HepG2 (cell line): ENCODE data around the gene TUBA4B. TPM values are rescaled to one million over a fixed set of nuclear protein-coding genes. Genes with fewer than 3 reads are reported as not detected.

Experiments
- ATF1 ChIP-seq: IDR thresholded peaks from 2 replicates; pipeline ENCODE4 v1.6.1; 2016; ENCODE audit warnings: mild to moderate bottlenecking, control low read depth
- BORCS8-MEF2B ChIP-seq: sonication (generic); formaldehyde crosslinking; IDR thresholded peaks from 2 replicates; pipeline ENCODE4 v1.8.0; 2022; ENCODE audit warnings: mild to moderate bottlenecking, missing genetic modification reagents
- CBX1 ChIP-seq: IDR thresholded peaks from one replicate; pipeline ENCODE4 v1.6.1; 2016; ENCODE audit warnings: antibody characterized with exemption, low read depth
- FOXM1 ChIP-seq: sonication (generic); formaldehyde crosslinking; IDR thresholded peaks from 2 replicates; pipeline ENCODE4 v1.5.0; 2020; ENCODE audit warnings: missing genetic modification reagents
- GATA4 ChIP-seq: sonication (generic); IDR thresholded peaks from 2 replicates; pipeline ENCODE4 v1.6.1; 2016; ENCODE audit warnings: antibody characterized with exemption, low read depth, borderline replicate concordance
- HDAC6 ChIP-seq: fragments of 200-600 bp; sonication (generic); IDR thresholded peaks from 2 replicates; pipeline ENCODE4 v1.7.0; 2017; ENCODE audit warnings: mild to moderate bottlenecking, antibody characterized with exemption, low read length, low read depth
- KDM4B ChIP-seq: sonication (generic); formaldehyde crosslinking; IDR thresholded peaks from 2 replicates; pipeline ENCODE4 v1.4.0; 2020; ENCODE audit warnings: missing genetic modification reagents
- MAX ChIP-seq: IDR thresholded peaks from 2 replicates; pipeline ENCODE4 v1.6.1; 2012; ENCODE audit warnings: inconsistent platforms
- MIER3 ChIP-seq: IDR thresholded peaks from 2 replicates; pipeline ENCODE4 v1.6.1; 2016; ENCODE audit warnings: missing compliant biosample characterization, borderline replicate concordance
- MYNN ChIP-seq: sonication (generic); formaldehyde crosslinking; IDR thresholded peaks from 2 replicates; pipeline ENCODE4 v1.4.0; 2020; ENCODE audit warnings: mild to moderate bottlenecking, low read depth, missing genetic modification reagents
- NCOA1 ChIP-seq: sonication (generic); formaldehyde crosslinking; IDR thresholded peaks from 2 replicates; pipeline ENCODE4 v1.9.0; 2021; ENCODE audit warnings: missing genetic modification reagents
- RBAK ChIP-seq: sonication (generic); formaldehyde crosslinking; IDR thresholded peaks from 2 replicates; pipeline ENCODE4 v1.5.1; 2020; ENCODE audit warnings: mild to moderate bottlenecking, missing genetic modification reagents
- SAP130 ChIP-seq: IDR thresholded peaks from 2 replicates; pipeline ENCODE4 v1.6.1; 2016; ENCODE audit warnings: low read depth
- SRY ChIP-seq: sonication (generic); formaldehyde crosslinking; IDR thresholded peaks from 2 replicates; pipeline ENCODE4 v1.8.0; 2022; ENCODE audit warnings: mild to moderate bottlenecking, missing genetic modification reagents
- ZBTB1 ChIP-seq: sonication (generic); formaldehyde crosslinking; IDR thresholded peaks from 2 replicates; pipeline ENCODE4 v1.4.0; 2020; ENCODE audit warnings: missing genetic modification reagents, borderline replicate concordance
- ZFX ChIP-seq: sonication (generic); formaldehyde crosslinking; IDR thresholded peaks from 2 replicates; pipeline ENCODE4 v1.4.0; 2020; ENCODE audit warnings: mild to moderate bottlenecking, low read depth, missing genetic modification reagents, moderate library complexity
- ZNF121 ChIP-seq: sonication (generic); formaldehyde crosslinking; IDR thresholded peaks from 2 replicates; pipeline ENCODE4 v1.5.0; 2020; ENCODE audit warnings: mild to moderate bottlenecking, missing genetic modification reagents
- ZNF205 ChIP-seq: IDR thresholded peaks from 2 replicates; pipeline ENCODE4 v1.6.1; 2018; ENCODE audit warnings: missing biosample characterization, missing genetic modification reagents
- ZNF24 ChIP-seq: fragments of 450-650 bp; IDR thresholded peaks from 2 replicates; pipeline ENCODE4 v1.6.1; 2017; ENCODE audit warnings: antibody characterized with exemption, mild to moderate bottlenecking
- ZNF331 ChIP-seq: sonication (generic); formaldehyde crosslinking; IDR thresholded peaks from 2 replicates; pipeline ENCODE4 v1.4.0; 2020; ENCODE audit warnings: missing genetic modification reagents
- ZNF446 ChIP-seq: sonication (generic); formaldehyde crosslinking; IDR thresholded peaks from 2 replicates; pipeline ENCODE4 v1.5.0; 2020; ENCODE audit warnings: mild to moderate bottlenecking, missing genetic modification reagents
- ZZZ3 ChIP-seq: sonication (generic); formaldehyde crosslinking; IDR thresholded peaks from 2 replicates; pipeline ENCODE4 v1.4.0; 2020; ENCODE audit warnings: missing genetic modification reagents, mild to moderate bottlenecking, borderline replicate concordance
- polyA plus RNA-seq, 8 experiments: library from polyadenylated mRNA; depleted of rRNA in 3 of 8; stranded (reverse) in 7 of 8; unstranded in 1 of 8; fragments of >200 nt; fragmentation: Illumina TruSeq in 4 of 8; extraction: Trizol in 4 of 8; gene quantifications; 2 replicates each; pipeline versions ENCODE4 v1.2.1 to v1.2.3, GENCODE V29; 2011 to 2016; ENCODE audit warnings: low read depth in 4 of 8, missing spikeins in 1 of 8, mixed read lengths in 1 of 8; ENCODE audit not compliant: insufficient read depth in 1 of 8
- total RNA-seq, 5 experiments: library from RNA; depleted of rRNA; stranded (reverse); fragments of >200 nt; fragmentation: Illumina TruSeq; extraction: Trizol; gene quantifications; 2 replicates each; pipeline ENCODE4 v1.2.3, GENCODE V29; 2016; ENCODE audit warnings: low read depth in 1 of 5
- TF ChIP-seq, protein P1 (sequence below): sonication (generic); formaldehyde crosslinking; IDR thresholded peaks from 2 replicates; pipeline ENCODE4 v1.8.0; 2022; ENCODE audit warnings: missing genetic modification reagents, mild to moderate bottlenecking, inconsistent platforms, borderline replicate concordance
- TF ChIP-seq, protein P2 (sequence below): sonication (generic); formaldehyde crosslinking; conservative IDR thresholded peaks from 2 replicates; pipeline ENCODE4 v1.4.0; 2020; ENCODE audit warnings: missing genetic modification reagents
- TF ChIP-seq, protein P3 (sequence below): IDR thresholded peaks from 2 replicates; pipeline ENCODE4 v1.6.1; 2016; ENCODE audit warnings: low read depth, control low read depth

The TUBA4B gene
- total and polyA plus RNA-seq, 2 of the 13 experiments (the other 11 are each of a cell fraction or from before 2014, with no cell fraction given) = 0.18 to 0.22 TPM

GRCh38 chr2:219294356-219295351 lies 41.6 kb downstream of the TUBA4B start (continued):
- TF ChIP-seq, protein P1, sequence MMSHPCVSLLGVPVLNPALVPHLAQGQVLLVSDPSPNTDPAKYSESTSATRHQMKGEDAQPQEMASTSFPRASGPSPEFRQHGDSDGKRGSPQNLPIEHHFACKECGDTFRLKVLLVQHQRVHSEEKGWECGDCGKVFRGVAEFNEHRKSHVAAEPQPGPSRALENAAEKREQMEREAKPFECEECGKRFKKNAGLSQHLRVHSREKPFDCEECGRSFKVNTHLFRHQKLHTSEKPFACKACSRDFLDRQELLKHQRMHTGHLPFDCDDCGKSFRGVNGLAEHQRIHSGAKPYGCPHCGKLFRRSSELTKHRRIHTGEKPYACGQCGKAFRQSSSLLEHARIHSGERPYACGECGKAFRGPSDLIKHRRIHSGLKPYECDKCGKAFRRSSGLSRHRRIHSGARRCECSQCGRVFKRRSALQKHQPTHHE (CRISPR knock-in tag) = peak; percentile 86; the same call in 1 of the 2 replicates
- no peak for TF ChIP-seq FOXM1 (CRISPR knock-in tag)
- no peak for TF ChIP-seq SRY
- TF ChIP-seq NCOA1 (CRISPR knock-in tag) = peak; percentile 46; the same call in 1 of the 2 replicates
- peak; percentile 97 for TF ChIP-seq MAX
- TF ChIP-seq, protein P2, sequence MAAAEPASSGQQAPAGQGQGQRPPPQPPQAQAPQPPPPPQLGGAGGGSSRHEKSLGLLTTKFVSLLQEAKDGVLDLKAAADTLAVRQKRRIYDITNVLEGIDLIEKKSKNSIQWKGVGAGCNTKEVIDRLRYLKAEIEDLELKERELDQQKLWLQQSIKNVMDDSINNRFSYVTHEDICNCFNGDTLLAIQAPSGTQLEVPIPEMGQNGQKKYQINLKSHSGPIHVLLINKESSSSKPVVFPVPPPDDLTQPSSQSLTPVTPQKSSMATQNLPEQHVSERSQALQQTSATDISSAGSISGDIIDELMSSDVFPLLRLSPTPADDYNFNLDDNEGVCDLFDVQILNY (CRISPR knock-in tag) = peak; percentile 31
- 0 out of 2 replicates have a peak, but pooled peaks have one; percentile 17 for TF ChIP-seq ZNF121 (CRISPR knock-in tag)
- TF ChIP-seq ZNF331 = peak; percentile 95
- no peak for TF ChIP-seq CBX1
- TF ChIP-seq KDM4B = 0 out of 2 replicates have a peak, but pooled peaks have one; percentile 62
- peak; percentile 47; the same call in 1 of the 2 replicates for TF ChIP-seq ZZZ3 (CRISPR knock-in tag)
- no peak; the same call in 1 of the 2 replicates for TF ChIP-seq ZBTB1 (CRISPR knock-in tag)
- TF ChIP-seq SAP130 (CRISPR knock-in tag) = peak; percentile 93
- no peak for TF ChIP-seq ATF1
- TF ChIP-seq, protein P3, sequence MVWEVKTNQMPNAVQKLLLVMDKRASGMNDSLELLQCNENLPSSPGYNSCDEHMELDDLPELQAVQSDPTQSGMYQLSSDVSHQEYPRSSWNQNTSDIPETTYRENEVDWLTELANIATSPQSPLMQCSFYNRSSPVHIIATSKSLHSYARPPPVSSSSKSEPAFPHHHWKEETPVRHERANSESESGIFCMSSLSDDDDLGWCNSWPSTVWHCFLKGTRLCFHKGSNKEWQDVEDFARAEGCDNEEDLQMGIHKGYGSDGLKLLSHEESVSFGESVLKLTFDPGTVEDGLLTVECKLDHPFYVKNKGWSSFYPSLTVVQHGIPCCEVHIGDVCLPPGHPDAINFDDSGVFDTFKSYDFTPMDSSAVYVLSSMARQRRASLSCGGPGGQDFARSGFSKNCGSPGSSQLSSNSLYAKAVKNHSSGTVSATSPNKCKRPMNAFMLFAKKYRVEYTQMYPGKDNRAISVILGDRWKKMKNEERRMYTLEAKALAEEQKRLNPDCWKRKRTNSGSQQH (CRISPR knock-in tag) = peak; percentile 66
- 0 out of 2 replicates have a peak, but pooled peaks have one; percentile 69 for TF ChIP-seq ZNF24
- no peak for TF ChIP-seq GATA4
- TF ChIP-seq MIER3 = peak; percentile 73; the same call in 1 of the 2 replicates
- TF ChIP-seq ZNF205 (CRISPR knock-in tag) = peak; percentile 82
- TF ChIP-seq RBAK (CRISPR knock-in tag) = 0 out of 2 replicates have a peak, but pooled peaks have one; percentile 20
- TF ChIP-seq BORCS8-MEF2B (CRISPR knock-in tag) = peak; percentile 92
- peak; percentile 95 for TF ChIP-seq ZFX (CRISPR knock-in tag)
- no peak for TF ChIP-seq HDAC6
- 0 out of 2 replicates have a peak, but pooled peaks have one; percentile 42 for TF ChIP-seq MYNN (CRISPR knock-in tag)
- TF ChIP-seq ZNF446 (CRISPR knock-in tag) = no peak
